Breast epithelium (tissue), 3 donors: ENCODE data around the gene EDC4.

ENCODE experiments used
- CTCF ChIP-seq, 3 donors: fragments of 450-650 bp; IDR thresholded peaks; one replicate each; pipeline ENCODE4 v1.5.1; 2016 to 2017; ENCODE audit warnings: antibody characterized with exemption in 3 of 3, mild to moderate bottlenecking in 3 of 3, moderate library complexity in 3 of 3
- POLR2A ChIP-seq: fragments of 450-650 bp; IDR thresholded peaks from one replicate; pipeline ENCODE4 v1.6.1; 2016; ENCODE audit warnings: antibody characterized with exemption, mild to moderate bottlenecking, moderate library complexity

- no peak for TF ChIP-seq POLR2A
- TF ChIP-seq CTCF (IDR thresholded peaks at IDR 0.05) = peak; percentile 27 to 85 (median 82)
These were observed 55.9 kb downstream of the EDC4 start for GRCh38 chr16:67928561-67929364.
